Measurements from ENCODE around the gene SEC23B. TPM values are rescaled to one million over a fixed set of nuclear protein-coding genes. Genes with fewer than 3 reads are reported as not detected.

The SEC23B gene
- total and polyA plus RNA-seq, 2 of the 8 experiments (the other 6 are each of a cell fraction or from before 2014, with no cell fraction given), result 53.3 to 62.8 TPM

- no peaks in the 10 kb centered on the region for H3K9me3 ChIP-seq (ENCODE audit: insufficient read depth in 2 of 2, low read depth in 1 of 2, low read length in 1 of 2)
- FAIRE-seq (no peak), DNase-seq (ENCODE audit: low read depth in 1 of 2, low spot score in 2 of 2) (no peak)
- H2BK120ac ChIP-seq (replicated peaks; ENCODE audit: low read depth, low read length), result no peak overlapping the region
- H4K8ac ChIP-seq (ENCODE audit: extremely low read depth, insufficient read depth, low read length), result no peak overlapping the region; the same call in 1 of the 2 replicates
- H3K23ac ChIP-seq (ENCODE audit: insufficient read length), result no peak overlapping the region
- peak overlapping the region; percentile 59; the same call in 1 of the 2 replicates for H2AFZ ChIP-seq (ENCODE audit: low read length)
- POLR2A ChIA-PET (ENCODE audit: partially characterized antibody), result interaction anchor here (0.7 to 2.6 kb wide), 19 partner anchors 11 to 178 kb away, joined by 3 to 14 read pairs (median 3); partner anchors contain the start of genes RBBP9, SEC23B, SMIM26 and ZNF133
- CTCF ChIA-PET (ENCODE audit: partially characterized antibody), result interaction anchor here (0.9 to 1.1 kb wide), 2 partner anchors 31 kb away, joined by 3 read pairs; partner anchors contain the start of gene RBBP9
- H3K27ac ChIP-seq (ENCODE audit: low read depth, low read length), result no peak overlapping the region
- peak overlapping the region; percentile 77 to 93 for H3K4me2 ChIP-seq (ENCODE audit: insufficient read depth in 1 of 2, low read depth in 2 of 2, low read length in 2 of 2)
- H3K56ac ChIP-seq (replicated peaks; ENCODE audit: insufficient read length, low read depth, low read length), result no peak overlapping the region
- H3K79me1 ChIP-seq (ENCODE audit: low read depth, low read length), result no peaks in the 10 kb centered on the region; the same call in 1 of the 2 replicates
- H4K20me1 ChIP-seq (replicated peaks in 1 of 2; ENCODE audit: control insufficient read depth in 1 of 2, insufficient read depth in 2 of 2, low read length in 2 of 2), result no peaks in the 10 kb centered on the region
- no peak overlapping the region for H3K14ac ChIP-seq (ENCODE audit: insufficient read length)
- no peak overlapping the region for H3K4ac ChIP-seq (replicated peaks; ENCODE audit: insufficient read length, low read depth, low read length)
- 2% methylated on average over 15 of the region's 15 CpGs; no CpG with 5 or more reads in 1 of the 2 experiments for WGBS, 2 experiments (ENCODE audit: extremely low coverage in 1 of 2, insufficient coverage in 1 of 2, insufficient read length in 1 of 2, insufficient replicate concordance in 2 of 2, low coverage in 1 of 2, low lambda C conversion rate in 2 of 2, missing lambda C conversion rate in 1 of 2)
- H3K23me2 ChIP-seq (ENCODE audit: low read depth, low read length), result 0 out of 2 replicates have a peak, but pooled peaks cover 4% of the 10 kb centered on the region
- no peak overlapping the region for H2AK5ac ChIP-seq (ENCODE audit: low read depth, low read length)
- peak overlapping the region in 3 of 4 experiments; percentile 38 to 59 (median 43); a peak in 4 of 7 replicates for H3K9ac ChIP-seq (replicated peaks in 1 of 4; ENCODE audit: extremely low read depth in 1 of 4, low read depth in 3 of 4, low read length in 3 of 4)
- no peak overlapping the region for H3K18ac ChIP-seq (ENCODE audit: extremely low read depth, low read length)
- peaks cover 0 to 3% (median 2%) of the 10 kb centered on the region in 4 experiments; a peak in 2 of 8 replicates for H3K36me3 ChIP-seq (ENCODE audit: control insufficient read depth in 2 of 4, insufficient read depth in 4 of 4, low read length in 3 of 4)
- H2BK20ac ChIP-seq (ENCODE audit: low read length), result no peak overlapping the region
- H2BK12ac ChIP-seq (ENCODE audit: low read depth, low read length), result no peak overlapping the region
- no peak overlapping the region for H2BK5ac ChIP-seq (ENCODE audit: low read depth, low read length)
- H2BK15ac ChIP-seq (ENCODE audit: low read length), result no peak overlapping the region
- no peak overlapping the region for H4K5ac ChIP-seq (ENCODE audit: insufficient read length, low read depth, low read length)
- H3K4me3 ChIP-seq (ENCODE audit: extremely low read depth in 1 of 4, insufficient read depth in 2 of 4, low read depth in 3 of 4, low read length in 4 of 4), result peak overlapping the region; percentile 73 to 97 (median 91)
- peaks cover 3 to 28% of the 10 kb centered on the region in 2 experiments; a peak in 3 of 4 replicates for H3K79me2 ChIP-seq (ENCODE audit: control insufficient read depth in 1 of 2, insufficient read depth in 2 of 2, low read length in 2 of 2)
- H3K27me3 ChIP-seq (replicated peaks in 1 of 4; ENCODE audit: control insufficient read depth in 3 of 4, extremely low read depth in 1 of 4, insufficient read depth in 3 of 4, low read length in 3 of 4), result no peaks in the 10 kb centered on the region
- no peak for TF ChIP-seq KDM1A (IDR thresholded peaks at IDR 0.05; ENCODE audit: borderline replicate concordance, low read length)
- peak; percentile 46; the same call in 1 of the 2 replicates for TF ChIP-seq YY1 (IDR thresholded peaks at IDR 0.05; ENCODE audit: low read depth, low read length)
- peak; percentile 34; the same call in 1 of the 2 replicates for TF ChIP-seq PHF8 (conservative IDR thresholded peaks at IDR 0.05; ENCODE audit: low read depth, low read length)
- TF ChIP-seq SIN3A (conservative IDR thresholded peaks at IDR 0.05 in 1 of 2, IDR thresholded peaks at IDR 0.05 in 1 of 2; ENCODE audit: low read depth in 1 of 2, low read length in 2 of 2), result no peak
- TF ChIP-seq POLR2A (IDR thresholded peaks at IDR 0.05; ENCODE audit: control extremely low read depth in 1 of 2, low read depth in 2 of 2, low read length in 2 of 2), result peak; percentile 17 to 47; a peak in 2 of 3 replicates
- TF ChIP-seq POLR2AphosphoS5 (IDR thresholded peaks at IDR 0.05; ENCODE audit: low read depth, low read length), result 0 out of 2 replicates have a peak, but pooled peaks have one; percentile 27
- TF ChIP-seq TBP (IDR thresholded peaks at IDR 0.05; ENCODE audit: low read depth, low read length), result 0 out of 2 replicates have a peak, but pooled peaks have one; percentile 9
- TF ChIP-seq SP1 (IDR thresholded peaks at IDR 0.05; ENCODE audit: low read depth, low read length), result no peak
- TF ChIP-seq CBX8 (IDR thresholded peaks at IDR 0.05; ENCODE audit: borderline replicate concordance, low read depth, low read length), result no peak
- no peak overlapping the region for H4K91ac ChIP-seq (replicated peaks; ENCODE audit: insufficient read length, low read length)
- no peaks in the 10 kb centered on the region; a peak in 2 of 7 replicates for H3K4me1 ChIP-seq (replicated peaks in 1 of 4; ENCODE audit: control insufficient read depth in 3 of 4, insufficient read depth in 4 of 4, low read length in 3 of 4)
These were observed 41.2 kb upstream of the SEC23B start for GRCh38 chr20:18466574-18466893.

All from H1 (cell line).